ENCODE measurements around the gene BUB1. TPM values are rescaled to one million over a fixed set of nuclear protein-coding genes. Genes with fewer than 3 reads are reported as not detected.

BUB1 gene
- total and polyA plus RNA-seq, 2 of the 8 experiments (the other 6 are each of a cell fraction or from before 2014, with no cell fraction given): 48.4 to 113 TPM

GRCh38 chr2:110662560-110662959 lies 15.3 kb downstream of the BUB1 start:
- peaks cover 39 to 92% (median 71%) of the 10 kb centered on the region in 4 experiments for H3K36me3 ChIP-seq (ENCODE audit: control insufficient read depth in 2 of 4, insufficient read depth in 4 of 4, low read length in 3 of 4)
- H3K27me3 ChIP-seq (replicated peaks in 1 of 4; ENCODE audit: control insufficient read depth in 3 of 4, extremely low read depth in 1 of 4, insufficient read depth in 3 of 4, low read length in 3 of 4): no peaks in the 10 kb centered on the region
- no peak overlapping the region for H3K4ac ChIP-seq (replicated peaks; ENCODE audit: insufficient read length, low read depth, low read length)
- no peak overlapping the region for H4K5ac ChIP-seq (ENCODE audit: insufficient read length, low read depth, low read length)
- H3K4me2 ChIP-seq (ENCODE audit: insufficient read depth in 1 of 2, low read depth in 2 of 2, low read length in 2 of 2): no peak overlapping the region
- FAIRE-seq (no peak), DNase-seq (ENCODE audit: low read depth in 1 of 2, low spot score in 2 of 2) (no peak)
- H3K79me1 ChIP-seq (ENCODE audit: low read depth, low read length): no peaks in the 10 kb centered on the region
- no peak overlapping the region for H2BK20ac ChIP-seq (ENCODE audit: low read length)
- 87% methylated on average over 2 of the region's 2 CpGs; no CpG with 5 or more reads in 1 of the 2 experiments for WGBS, 2 experiments (ENCODE audit: extremely low coverage in 1 of 2, insufficient coverage in 1 of 2, insufficient read length in 1 of 2, insufficient replicate concordance in 2 of 2, low coverage in 1 of 2, low lambda C conversion rate in 2 of 2, missing lambda C conversion rate in 1 of 2)
- H3K23ac ChIP-seq (ENCODE audit: insufficient read length): no peak overlapping the region
- H3K79me2 ChIP-seq (ENCODE audit: control insufficient read depth in 1 of 2, insufficient read depth in 2 of 2, low read length in 2 of 2): peaks cover 0 to 9% of the 10 kb centered on the region in 2 experiments; a peak in 2 of 4 replicates
- no peak overlapping the region for H2BK12ac ChIP-seq (ENCODE audit: low read depth, low read length)
- no peak overlapping the region for H3K56ac ChIP-seq (replicated peaks; ENCODE audit: insufficient read length, low read depth, low read length)
- H3K4me1 ChIP-seq (replicated peaks in 1 of 4; ENCODE audit: control insufficient read depth in 3 of 4, insufficient read depth in 4 of 4, low read length in 3 of 4): no peaks in the 10 kb centered on the region
- H2AK5ac ChIP-seq (ENCODE audit: low read depth, low read length): no peak overlapping the region
- H3K18ac ChIP-seq (ENCODE audit: extremely low read depth, low read length): no peak overlapping the region
- H4K8ac ChIP-seq (ENCODE audit: extremely low read depth, insufficient read depth, low read length): no peak overlapping the region
- H3K23me2 ChIP-seq (ENCODE audit: low read depth, low read length): no peaks in the 10 kb centered on the region
- H2BK15ac ChIP-seq (ENCODE audit: low read length): no peak overlapping the region
- TF ChIP-seq MAX (IDR thresholded peaks at IDR 0.05) (no peak), ATF2 (IDR thresholded peaks at IDR 0.05; ENCODE audit: low read length) (no peak), SIX5 (IDR thresholded peaks at IDR 0.05; ENCODE audit: low read depth, low read length) (no peak), BRCA1 (IDR thresholded peaks at IDR 0.05; ENCODE audit: low read depth, low read length) (no peak)
- CTCF ChIA-PET (ENCODE audit: partially characterized antibody): interaction anchor here (1.9 kb wide), 1 partner anchor 16 kb away, joined by 8 read pairs; the partner anchor contains the start of gene BUB1
- H3K9me3 ChIP-seq (ENCODE audit: insufficient read depth in 2 of 2, low read depth in 1 of 2, low read length in 1 of 2): no peaks in the 10 kb centered on the region
- peaks cover 0 to 4% of the 10 kb centered on the region in 2 experiments for H4K20me1 ChIP-seq (replicated peaks in 1 of 2; ENCODE audit: control insufficient read depth in 1 of 2, insufficient read depth in 2 of 2, low read length in 2 of 2)
- H4K91ac ChIP-seq (replicated peaks; ENCODE audit: insufficient read length, low read length): no peak overlapping the region
- no peak overlapping the region for H2AFZ ChIP-seq (ENCODE audit: low read length)
- H3K14ac ChIP-seq (ENCODE audit: insufficient read length): no peak overlapping the region
- no peak overlapping the region for H3K4me3 ChIP-seq (ENCODE audit: extremely low read depth in 1 of 4, insufficient read depth in 2 of 4, low read depth in 3 of 4, low read length in 4 of 4)
- POLR2A ChIA-PET (ENCODE audit: partially characterized antibody): interaction anchor here (1.0 to 1.2 kb wide), 2 partner anchors 10 to 25 kb away, joined by 4 read pairs; no protein-coding TSS in a partner anchor
- H2BK5ac ChIP-seq (ENCODE audit: low read depth, low read length): no peak overlapping the region
- no peak overlapping the region for H2BK120ac ChIP-seq (replicated peaks; ENCODE audit: low read depth, low read length)
- no peak overlapping the region for H3K27ac ChIP-seq (ENCODE audit: low read depth, low read length)
- H3K9ac ChIP-seq (replicated peaks in 1 of 4; ENCODE audit: extremely low read depth in 1 of 4, low read depth in 3 of 4, low read length in 3 of 4): no peak overlapping the region
